SJSA1 (cell line): ENCODE results near the gene PRKCE. TPM values are rescaled to one million over a fixed set of nuclear protein-coding genes. Genes with fewer than 3 reads are reported as not detected.

Experiments used
- DNase-seq, 2 experiments: peaks; one replicate each; pipeline ENCODE4 v3.0.0-alpha.2; 2015 to 2020; ENCODE audit warnings: low spot score in 2 of 2, low read depth in 1 of 2
- H3K27ac ChIP-seq: fragments of 250-450 bp; sonication (Bioruptor Pico); 2 replicates; pipeline ENCODE4 v1.5.1; 2020; ENCODE audit warnings: mild to moderate bottlenecking, moderate library complexity
- H3K27me3 ChIP-seq: fragments of 250-450 bp; sonication (Bioruptor Pico); replicated peaks from 2 replicates; pipeline ENCODE4 v1.5.1; 2020; ENCODE audit warnings: mild to moderate bottlenecking, moderate library complexity
- H3K36me3 ChIP-seq: fragments of 250-450 bp; sonication (Bioruptor Pico); 2 replicates; pipeline ENCODE4 v1.5.1; 2020; ENCODE audit warnings: mild to moderate bottlenecking
- H3K4me1 ChIP-seq: fragments of 250-450 bp; sonication (Bioruptor Pico); replicated peaks from 2 replicates; pipeline ENCODE4 v1.6.1; 2021; ENCODE audit warnings: mild to moderate bottlenecking
- H3K4me3 ChIP-seq: fragments of 250-450 bp; sonication (Bioruptor Pico); 2 replicates; pipeline ENCODE4 v1.5.1; 2020; ENCODE audit warnings: mild to moderate bottlenecking
- H3K9me3 ChIP-seq: fragments of 250-450 bp; sonication (Bioruptor Pico); replicated peaks from 2 replicates; pipeline ENCODE4 v1.5.1; 2020; ENCODE audit warnings: mild to moderate bottlenecking
- total RNA-seq: library from RNA; depleted of rRNA; stranded (reverse); fragments of >200 nt; shearing (Covaris generic); gene quantifications from 2 replicates; pipeline ENCODE4 v1.2.3, GENCODE V29; 2014

Gene PRKCE
- total RNA-seq, 1 experiment from 2014 or later = 43.3 TPM

- no peak overlapping the region for H3K27ac ChIP-seq
- H3K4me1 ChIP-seq = peaks cover 14% of the 10 kb centered on the region
- DNase-seq = peak in 1 of 2 experiments; percentile 2
- H3K9me3 ChIP-seq = no peaks in the 10 kb centered on the region
- no peaks in the 10 kb centered on the region for H3K36me3 ChIP-seq
- H3K27me3 ChIP-seq = no peaks in the 10 kb centered on the region
- no peak overlapping the region for H3K4me3 ChIP-seq
These were observed 349.2 kb downstream of the PRKCE start for GRCh38 chr2:46000660-46001059.

DNA sequence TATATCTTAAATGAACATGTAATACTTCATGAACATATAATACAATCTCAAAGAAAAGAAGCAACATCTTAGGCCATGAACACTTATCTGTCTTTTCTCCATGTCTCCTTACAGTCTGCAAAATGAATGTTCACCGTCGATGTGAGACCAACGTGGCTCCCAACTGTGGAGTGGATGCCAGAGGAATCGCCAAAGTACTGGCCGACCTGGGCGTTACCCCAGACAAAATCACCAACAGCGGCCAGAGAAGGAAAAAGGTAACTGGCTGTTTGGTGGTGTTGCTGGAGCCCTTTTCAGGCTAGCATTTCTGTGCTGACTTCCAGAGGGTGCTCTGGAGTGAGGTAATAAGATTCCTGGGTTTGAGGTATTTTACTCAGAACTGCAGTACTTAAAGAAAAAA lies 349.8 kb downstream of the PRKCE start:
- DNase-seq = peak in 1 of 2 experiments; percentile 20
- H3K27ac ChIP-seq = no peak overlapping the region
- no peak overlapping the region for H3K4me3 ChIP-seq
- no peaks in the 10 kb centered on the region for H3K9me3 ChIP-seq
- peaks cover 14% of the 10 kb centered on the region for H3K4me1 ChIP-seq
- no peaks in the 10 kb centered on the region for H3K27me3 ChIP-seq
- no peaks in the 10 kb centered on the region for H3K36me3 ChIP-seq

DNA sequence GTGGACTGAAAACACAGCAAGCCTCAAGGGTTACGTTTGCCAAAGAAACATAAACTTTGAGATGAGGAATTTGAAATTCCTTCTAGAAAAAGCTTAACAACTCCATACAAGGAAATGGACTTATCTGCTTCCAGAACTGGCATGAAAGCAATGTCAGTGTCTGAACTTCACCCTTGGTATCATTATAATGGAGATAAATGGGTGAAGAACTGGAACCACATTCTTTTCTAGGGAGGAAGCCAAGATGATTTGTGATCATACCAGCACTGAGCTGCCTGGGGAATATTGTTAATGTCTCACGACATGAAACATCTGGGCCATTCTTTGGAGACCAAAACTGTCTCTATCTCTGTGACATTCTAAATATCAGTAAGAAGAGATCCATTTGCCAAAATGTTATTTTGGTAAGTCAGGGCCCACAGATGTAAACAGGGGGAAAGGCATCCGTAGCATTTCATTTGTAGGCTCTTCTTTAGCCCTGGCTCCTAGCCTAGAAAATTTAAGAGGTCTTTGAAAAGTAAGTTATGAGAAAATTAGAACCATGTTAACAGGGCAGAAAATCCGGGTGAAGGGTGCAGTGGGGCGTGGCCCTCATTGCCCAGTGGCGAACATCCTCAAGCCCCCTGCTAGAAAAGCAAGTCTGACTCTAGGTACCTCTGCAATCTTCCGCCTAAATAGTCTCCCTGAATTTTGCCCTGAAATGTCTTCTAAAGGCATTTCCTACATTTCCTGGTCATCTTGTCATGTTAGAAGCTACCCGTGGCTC lies 350.4 kb downstream of the PRKCE start:
- Histone ChIP-seq H3K4me1 (peaks cover 14% of the 10 kb centered on the region), H3K27ac (peak overlapping the region; percentile 22; the same call in 1 of the 2 replicates), H3K9me3 (no peaks in the 10 kb centered on the region), H3K27me3 (no peaks in the 10 kb centered on the region), H3K4me3 (no peak overlapping the region), H3K36me3 (no peaks in the 10 kb centered on the region)
- peak; percentile 5 to 28 for DNase-seq

GRCh38 chr2:46002507-46002883 lies 351.0 kb downstream of the PRKCE start:
- peak in 1 of 2 experiments; percentile 22 for DNase-seq
- no peaks in the 10 kb centered on the region for H3K27me3 ChIP-seq
- peaks cover 14% of the 10 kb centered on the region for H3K4me1 ChIP-seq
- H3K36me3 ChIP-seq = no peaks in the 10 kb centered on the region
- no peaks in the 10 kb centered on the region for H3K9me3 ChIP-seq
- no peak overlapping the region for H3K27ac ChIP-seq
- H3K4me3 ChIP-seq = no peak overlapping the region

DNA sequence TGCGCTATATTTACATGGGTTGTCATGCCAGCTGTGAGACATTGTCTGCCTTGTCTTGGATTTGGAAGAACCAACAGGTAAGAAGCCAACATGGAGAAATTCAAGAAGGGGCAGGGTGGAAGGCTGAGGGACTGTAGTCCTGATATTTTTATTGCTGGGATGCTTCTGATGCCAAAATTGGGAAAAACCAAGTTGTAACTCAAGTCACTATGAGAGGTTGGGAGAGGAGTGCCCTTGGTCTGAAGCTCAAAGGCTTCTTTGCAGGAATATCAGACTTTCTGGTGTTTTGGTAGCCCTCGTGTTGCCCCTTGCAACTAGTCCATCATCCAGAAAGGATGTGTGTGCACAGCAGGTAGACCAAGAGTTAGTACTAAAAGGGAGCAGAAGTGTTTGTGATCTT lies 351.5 kb downstream of the PRKCE start:
- no peaks in the 10 kb centered on the region for H3K36me3 ChIP-seq
- peaks cover 16% of the 10 kb centered on the region for H3K4me1 ChIP-seq
- H3K9me3 ChIP-seq = no peaks in the 10 kb centered on the region
- H3K27me3 ChIP-seq = no peaks in the 10 kb centered on the region
- no peak for DNase-seq
- no peak overlapping the region for H3K4me3 ChIP-seq
- no peak overlapping the region for H3K27ac ChIP-seq

DNA sequence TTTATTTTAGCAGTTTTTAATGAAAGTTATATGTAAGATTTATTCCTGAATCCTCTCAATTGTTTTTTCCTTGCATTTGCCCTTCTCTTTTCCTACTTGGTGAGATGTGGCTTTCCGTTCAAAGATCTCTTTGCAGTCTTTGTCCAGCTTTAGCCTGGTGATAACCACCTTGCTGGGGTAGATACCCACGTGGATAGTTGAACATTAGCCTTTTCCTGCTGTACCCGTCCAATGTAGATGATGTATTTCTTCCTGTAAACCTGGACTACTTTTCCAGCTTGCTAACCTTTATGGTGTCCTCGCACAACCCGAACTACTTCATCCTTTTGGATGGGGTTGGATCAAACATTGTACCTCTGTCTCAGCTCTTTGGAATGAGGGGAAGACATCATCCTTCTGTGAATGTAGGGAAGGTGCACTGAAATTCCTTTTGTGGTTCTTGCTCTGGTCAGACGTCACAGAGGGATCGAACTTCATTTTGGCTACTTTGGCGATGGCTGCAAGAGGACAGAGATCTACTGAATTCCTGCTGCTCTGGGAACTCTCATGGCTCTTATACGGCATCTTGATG lies 352.5 kb downstream of the PRKCE start:
- Histone ChIP-seq H3K36me3 (no peaks in the 10 kb centered on the region), H3K27me3 (no peaks in the 10 kb centered on the region), H3K9me3 (no peaks in the 10 kb centered on the region), H3K27ac (no peak overlapping the region), H3K4me3 (no peak overlapping the region), H3K4me1 (peaks cover 26% of the 10 kb centered on the region)
- no peak for DNase-seq

GRCh38 chr2:46006473-46007025 lies 355.1 kb downstream of the PRKCE start:
- Histone ChIP-seq H3K4me3 (no peak overlapping the region), H3K4me1 (peaks cover 44% of the 10 kb centered on the region), H3K9me3 (no peaks in the 10 kb centered on the region), H3K27ac (no peak overlapping the region), H3K36me3 (no peaks in the 10 kb centered on the region), H3K27me3 (no peaks in the 10 kb centered on the region)
- DNase-seq = peak in 1 of 2 experiments; percentile 6

GRCh38 chr2:46007412-46007811 lies 355.9 kb downstream of the PRKCE start:
- H3K4me1 ChIP-seq = peaks cover 35% of the 10 kb centered on the region
- H3K9me3 ChIP-seq = no peaks in the 10 kb centered on the region
- no peak for DNase-seq
- H3K27me3 ChIP-seq = no peaks in the 10 kb centered on the region
- H3K27ac ChIP-seq = no peak overlapping the region
- H3K36me3 ChIP-seq = no peaks in the 10 kb centered on the region
- H3K4me3 ChIP-seq = no peak overlapping the region

- Histone ChIP-seq H3K27me3 (no peaks in the 10 kb centered on the region), H3K4me3 (no peak overlapping the region), H3K27ac (0 out of 2 replicates have a peak overlapping the region, but pooled peaks have one; percentile 1), H3K36me3 (no peaks in the 10 kb centered on the region), H3K9me3 (no peaks in the 10 kb centered on the region), H3K4me1 (peaks cover 34% of the 10 kb centered on the region)
- no peak for DNase-seq
These were observed 356.8 kb downstream of the PRKCE start for GRCh38 chr2:46008091-46008870.

- no peaks in the 10 kb centered on the region for H3K9me3 ChIP-seq
- no peaks in the 10 kb centered on the region for H3K27me3 ChIP-seq
- H3K4me3 ChIP-seq = no peak overlapping the region
- DNase-seq = no peak
- peaks cover 34% of the 10 kb centered on the region for H3K4me1 ChIP-seq
- H3K36me3 ChIP-seq = no peaks in the 10 kb centered on the region
- no peak overlapping the region for H3K27ac ChIP-seq
These were observed 357.8 kb downstream of the PRKCE start for GRCh38 chr2:46009315-46009714.

DNA sequence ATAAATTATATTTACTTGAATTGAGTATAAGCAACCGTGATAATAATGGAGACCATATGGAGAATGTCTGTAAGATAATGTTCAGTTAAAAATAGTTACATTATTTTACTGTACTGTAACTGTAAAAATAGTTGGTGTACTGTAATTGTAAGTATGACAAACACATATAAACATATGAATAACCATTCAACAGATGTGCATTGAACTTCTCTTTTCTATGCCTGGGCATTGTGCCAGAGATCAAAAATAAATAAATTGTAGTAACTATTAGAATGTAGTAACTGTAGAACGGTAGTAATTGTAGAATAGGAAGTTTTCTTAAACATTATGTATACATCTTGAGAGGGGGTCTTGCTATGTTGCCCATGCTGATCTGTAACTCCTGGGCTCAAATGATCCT lies 358.3 kb downstream of the PRKCE start:
- Histone ChIP-seq H3K9me3 (no peaks in the 10 kb centered on the region), H3K27ac (no peak overlapping the region), H3K27me3 (no peaks in the 10 kb centered on the region), H3K36me3 (no peaks in the 10 kb centered on the region), H3K4me3 (no peak overlapping the region), H3K4me1 (peaks cover 37% of the 10 kb centered on the region)
- peak; percentile 9 to 56 for DNase-seq

GRCh38 chr2:46010223-46010924 lies 358.9 kb downstream of the PRKCE start:
- H3K9me3 ChIP-seq = no peaks in the 10 kb centered on the region
- H3K27me3 ChIP-seq = no peaks in the 10 kb centered on the region
- peak in 1 of 2 experiments; percentile 17 for DNase-seq
- H3K36me3 ChIP-seq = no peaks in the 10 kb centered on the region
- H3K4me1 ChIP-seq = peaks cover 43% of the 10 kb centered on the region
- H3K27ac ChIP-seq = no peak overlapping the region
- H3K4me3 ChIP-seq = no peak overlapping the region

DNA sequence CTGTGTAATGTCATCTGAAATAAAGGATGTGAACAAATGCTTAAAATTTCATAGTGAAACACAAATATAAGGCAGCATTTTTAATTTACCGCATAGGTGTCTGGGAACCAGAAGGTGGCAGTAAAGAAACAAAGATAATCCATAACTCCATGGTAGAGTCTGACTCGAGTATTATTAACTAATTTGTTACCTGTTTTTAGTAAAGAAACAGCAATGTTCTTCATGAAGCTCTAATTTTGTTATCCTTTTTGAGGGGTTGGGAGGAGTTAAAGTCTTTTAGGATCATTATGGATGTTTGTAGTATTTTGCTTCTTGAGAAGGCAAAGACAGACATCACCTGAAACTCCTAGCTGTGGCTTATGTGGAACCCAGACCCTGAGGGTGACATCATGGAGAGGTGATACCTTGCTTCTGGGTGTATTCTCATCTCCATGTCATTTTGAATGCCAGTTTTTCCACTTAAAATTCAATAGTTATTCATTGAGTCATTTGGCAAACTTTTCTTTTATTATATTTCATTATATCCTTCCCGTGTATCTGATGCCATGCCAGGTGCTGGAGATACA lies 359.5 kb downstream of the PRKCE start:
- Histone ChIP-seq H3K27ac (no peak overlapping the region), H3K9me3 (no peaks in the 10 kb centered on the region), H3K4me1 (peaks cover 50% of the 10 kb centered on the region), H3K27me3 (no peaks in the 10 kb centered on the region), H3K36me3 (no peaks in the 10 kb centered on the region), H3K4me3 (no peak overlapping the region)
- peak in 1 of 2 experiments; percentile 55 for DNase-seq
